ENCODE data around the gene FITM1.

FITM1 gene, protein sequence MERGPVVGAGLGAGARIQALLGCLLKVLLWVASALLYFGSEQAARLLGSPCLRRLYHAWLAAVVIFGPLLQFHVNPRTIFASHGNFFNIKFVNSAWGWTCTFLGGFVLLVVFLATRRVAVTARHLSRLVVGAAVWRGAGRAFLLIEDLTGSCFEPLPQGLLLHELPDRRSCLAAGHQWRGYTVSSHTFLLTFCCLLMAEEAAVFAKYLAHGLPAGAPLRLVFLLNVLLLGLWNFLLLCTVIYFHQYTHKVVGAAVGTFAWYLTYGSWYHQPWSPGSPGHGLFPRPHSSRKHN

DNA sequence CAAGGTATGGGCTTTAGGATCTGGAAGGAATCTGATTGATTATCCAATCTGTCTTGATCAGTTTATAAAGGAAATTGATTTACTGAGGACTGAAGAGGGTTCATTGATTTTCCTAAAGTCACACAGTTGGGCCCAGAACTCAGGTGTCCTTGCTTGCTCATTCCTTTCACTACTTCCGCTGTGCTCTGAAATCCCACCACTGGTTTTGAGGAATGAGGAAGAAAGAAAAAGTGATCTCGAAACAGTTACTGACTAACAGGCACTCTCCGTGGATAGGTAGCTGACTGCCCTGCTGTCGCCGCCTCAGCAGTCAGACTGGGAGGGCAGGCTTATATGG is at the start of gene FITM1:
TSS of gene FITM1 (plus strand) at position 280 of the 337 bp plus-strand sequence. CDS start 905 bp downstream, outside the sequence.
- DNase-seq (ENCODE audit: low spot score), result no peak

DNA sequence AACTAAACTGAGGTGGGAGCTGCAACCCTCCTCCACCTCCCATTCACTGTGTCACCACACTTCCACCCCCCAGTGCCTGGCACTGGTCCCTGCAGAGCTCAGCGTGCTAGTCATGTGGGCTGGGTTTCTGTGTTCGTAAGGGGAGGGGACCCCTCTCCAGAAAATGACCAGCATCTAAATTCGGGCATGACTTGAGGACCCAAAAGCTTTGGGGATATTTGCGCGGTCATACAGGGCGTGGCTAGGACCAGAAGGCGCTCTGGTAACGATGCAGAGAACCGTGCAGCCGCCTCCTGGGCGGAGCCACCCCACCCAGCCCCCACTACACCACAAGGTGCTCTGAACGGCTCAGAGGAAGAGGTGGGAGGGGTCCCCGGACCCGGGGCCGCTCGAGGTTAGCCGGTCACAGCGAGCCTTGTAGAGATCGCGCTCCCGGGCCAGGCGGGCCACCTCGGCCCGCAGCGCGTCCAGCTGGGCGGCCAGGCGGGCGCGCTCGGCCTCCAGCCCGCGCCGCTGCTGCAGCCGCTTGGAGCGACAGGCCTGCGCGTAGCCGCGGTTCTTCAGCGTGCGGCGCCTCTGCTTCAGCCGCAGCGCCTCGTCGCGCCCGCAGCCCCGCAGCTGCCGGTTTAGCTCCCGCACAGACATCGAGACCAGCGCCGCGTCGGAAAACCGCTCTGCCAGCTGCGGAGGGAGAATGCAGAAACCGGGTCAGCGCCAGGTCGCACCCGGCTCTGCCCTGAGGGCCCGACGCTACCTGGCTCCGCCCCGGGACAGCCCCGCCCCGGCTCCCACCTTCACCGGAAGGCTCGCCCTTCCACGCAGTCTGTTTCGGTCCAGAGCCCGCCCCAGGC is 49.3 kb upstream of the FITM1 start:
- DNase-seq (ENCODE audit: low spot score), result peak; percentile 72

DNA sequence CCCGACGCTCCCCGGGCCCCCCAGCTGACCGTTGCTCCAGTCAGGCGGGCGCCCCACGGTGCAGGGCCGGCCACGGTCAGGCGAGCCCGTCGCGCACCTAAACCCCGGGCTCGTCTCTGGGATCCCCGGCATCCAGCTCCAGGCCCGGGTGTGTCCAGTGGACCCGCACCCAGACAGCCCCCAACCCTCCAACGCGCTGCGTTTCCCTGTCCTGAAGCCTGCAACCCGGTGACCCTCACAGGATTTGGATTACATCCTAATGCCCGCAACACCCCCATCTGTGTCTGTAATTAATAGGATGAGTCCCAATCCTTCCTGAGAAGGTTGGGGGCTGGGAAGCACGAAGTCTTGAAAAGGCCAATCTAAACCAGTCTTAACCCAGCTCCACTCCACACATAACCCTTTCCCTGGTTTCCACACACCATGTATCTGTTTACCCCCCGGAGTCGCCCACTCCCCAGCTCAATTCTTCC is 48.7 kb upstream of the FITM1 start:
- DNase-seq (ENCODE audit: low spot score), result no peak

DNA sequence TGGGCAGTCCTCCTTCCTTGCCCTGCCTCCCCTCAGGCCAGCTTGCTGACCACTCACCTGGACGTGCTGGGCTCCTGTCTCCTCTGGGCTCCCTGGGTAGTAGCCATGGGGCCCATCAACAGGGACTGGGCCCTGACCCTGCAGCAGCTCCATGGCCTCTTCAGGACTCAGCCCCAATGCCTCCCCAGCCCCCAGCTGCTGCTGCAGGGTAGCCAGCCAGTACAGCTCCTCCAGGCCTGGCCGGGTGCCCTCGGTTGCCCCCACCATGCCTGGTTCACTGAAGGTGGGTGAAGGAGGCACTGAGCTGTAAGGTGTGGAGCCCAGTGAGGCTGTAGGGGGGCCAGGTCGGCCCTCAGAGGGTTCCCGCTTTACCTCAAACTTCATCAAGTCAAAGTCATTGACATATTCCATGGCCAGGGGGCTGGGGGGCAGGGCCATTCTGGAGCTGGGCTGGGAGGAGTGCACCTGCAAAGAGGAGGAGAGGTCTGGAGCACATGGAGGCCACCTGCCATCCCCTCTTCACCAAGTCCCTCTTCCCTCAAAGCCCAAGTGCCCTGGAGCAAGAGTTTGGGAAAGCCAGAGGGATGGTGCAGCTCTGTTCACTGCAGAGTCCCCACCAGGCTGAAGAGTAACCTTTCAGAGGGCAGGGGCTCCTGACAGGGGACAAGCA is 47.9 kb upstream of the FITM1 start:
- no peak for DNase-seq (ENCODE audit: low spot score)

DNA sequence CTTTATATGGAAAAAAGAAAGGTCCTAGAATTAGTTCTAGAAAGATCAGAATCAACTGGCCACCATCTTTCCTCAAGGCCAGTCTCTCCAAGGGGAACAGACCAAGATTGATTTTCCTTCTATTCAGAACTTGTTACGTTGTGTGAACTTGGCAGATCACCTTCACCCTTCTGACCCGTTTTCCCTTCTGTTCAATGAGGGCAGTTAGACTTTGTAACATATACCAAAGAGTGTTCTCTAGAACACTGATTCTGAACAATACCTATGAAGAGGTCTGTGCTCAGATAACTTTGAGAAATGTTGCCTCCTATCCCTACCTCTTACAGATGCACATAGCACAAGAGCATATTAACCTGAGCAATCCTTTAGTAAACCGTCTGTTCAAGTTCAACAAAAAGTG is 47.0 kb upstream of the FITM1 start:
- no peak for DNase-seq (ENCODE audit: low spot score)

DNA sequence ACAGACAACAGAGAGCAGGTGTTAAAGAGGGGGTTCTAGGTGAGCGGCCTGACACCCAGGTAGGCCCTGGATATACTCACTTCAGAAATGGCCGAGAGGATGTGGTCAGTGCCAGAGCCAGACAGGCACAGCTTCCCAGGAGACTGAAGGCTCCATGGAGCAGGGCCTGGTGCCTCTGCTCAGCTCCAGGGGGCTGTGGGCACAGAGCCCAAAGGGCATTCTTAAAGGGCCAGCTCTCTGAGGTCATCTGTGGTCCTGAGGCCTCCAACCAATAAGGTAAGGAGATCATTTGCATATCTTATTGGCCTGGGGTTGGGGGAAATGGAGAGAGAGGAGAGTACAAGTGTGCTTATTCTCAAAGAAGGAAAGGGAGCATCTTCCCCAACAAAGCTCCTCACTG is 46.0 kb upstream of the FITM1 start:
- DNase-seq (ENCODE audit: low spot score), result no peak

DNA sequence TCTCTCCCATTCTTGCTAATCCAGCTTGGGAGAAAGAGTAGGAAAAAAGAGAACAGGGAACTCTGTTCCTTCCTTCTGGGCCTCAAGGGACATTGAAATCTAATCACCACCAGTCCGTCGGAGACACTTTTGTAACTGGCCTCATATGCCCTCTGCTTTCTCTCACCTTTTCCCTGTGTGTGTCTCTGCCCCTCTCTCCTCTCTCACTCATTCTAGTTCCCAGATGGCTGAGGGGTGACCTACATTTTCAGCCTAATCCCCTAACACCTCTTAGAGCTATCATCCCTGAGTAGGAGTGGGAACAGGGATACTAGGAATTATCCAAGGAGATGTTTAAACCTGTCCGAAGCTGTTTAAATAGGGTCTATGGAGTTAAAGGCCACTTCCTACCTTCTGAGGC is 45.2 kb upstream of the FITM1 start:
- DNase-seq (ENCODE audit: low spot score), result no peak

DNA sequence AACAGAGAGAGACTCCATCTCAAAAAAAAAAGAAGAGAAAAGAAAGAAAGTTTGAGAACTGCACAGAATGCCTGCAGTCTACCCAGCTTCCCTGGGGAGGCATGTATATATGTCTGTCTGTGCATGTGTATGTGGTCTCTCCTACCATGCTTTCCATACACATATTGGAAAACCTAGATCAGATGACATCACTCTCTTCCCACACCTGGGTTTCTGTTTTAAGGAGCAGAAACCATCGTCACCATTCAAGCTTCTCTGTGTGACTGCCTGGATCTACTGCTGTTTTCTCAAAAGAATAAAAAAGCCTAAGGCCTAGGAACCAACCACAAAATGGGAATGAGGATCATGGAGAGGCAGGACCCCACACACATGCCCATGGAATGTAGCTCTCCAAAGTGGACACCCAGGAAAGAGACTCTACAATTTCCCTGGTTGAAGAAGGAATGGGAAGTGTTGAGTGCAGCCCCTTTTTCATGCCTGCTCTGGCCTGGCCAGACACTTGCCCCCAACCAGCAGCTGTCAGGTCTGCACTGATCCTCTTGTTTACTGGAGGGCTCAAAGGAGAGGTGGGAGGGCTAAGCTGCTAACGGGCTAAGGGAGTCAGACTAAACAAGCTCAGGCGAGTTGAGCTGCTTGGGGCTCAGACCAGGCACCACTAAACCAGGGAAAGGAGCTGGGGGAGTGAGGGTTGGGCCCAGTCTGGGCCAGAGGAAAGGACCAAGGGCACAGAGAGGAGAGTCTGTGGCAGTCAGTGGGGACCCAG is 44.1 kb upstream of the FITM1 start:
- no peak for DNase-seq (ENCODE audit: low spot score)

DNA sequence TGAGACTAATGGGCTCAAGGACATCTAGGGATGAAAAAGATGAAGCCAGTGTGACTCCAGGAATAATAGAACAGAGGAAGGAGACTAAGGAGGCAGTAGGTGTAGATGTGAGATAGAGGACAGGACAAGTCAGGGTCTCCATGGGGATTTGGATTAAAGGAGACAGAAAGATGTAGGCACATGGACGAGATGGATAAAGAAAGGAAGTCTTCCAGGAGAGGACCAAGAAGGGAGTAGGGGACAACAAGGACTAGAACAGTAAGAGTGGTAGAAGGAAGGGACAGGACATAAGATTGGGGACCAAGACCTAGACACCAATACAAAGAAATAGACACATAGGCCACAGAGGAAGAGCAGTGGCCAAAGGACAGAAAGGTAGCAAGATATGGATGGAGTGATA is 43.5 kb upstream of the FITM1 start:
- no peak for DNase-seq (ENCODE audit: low spot score)

DNA sequence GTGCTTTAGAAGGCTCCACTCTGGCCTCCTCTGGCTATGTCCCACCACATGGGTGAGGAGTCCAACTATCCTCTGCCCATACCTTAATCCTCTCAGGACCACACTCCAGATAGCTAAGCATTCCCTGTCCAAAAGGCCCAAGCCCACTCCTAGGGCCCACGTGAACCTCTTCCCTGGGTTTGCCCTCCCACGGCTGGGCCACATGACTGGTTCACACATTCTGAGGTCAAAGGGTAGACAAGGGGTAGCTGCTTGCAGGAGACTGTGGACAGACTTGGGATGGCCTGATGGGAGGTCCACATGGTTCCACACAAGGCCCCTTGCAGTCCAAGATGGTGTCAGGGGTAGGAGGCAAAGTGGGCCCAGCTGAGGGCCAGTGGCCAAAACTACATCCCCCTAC is 42.4 kb upstream of the FITM1 start:
- DNase-seq (ENCODE audit: low spot score), result no peak

DNA sequence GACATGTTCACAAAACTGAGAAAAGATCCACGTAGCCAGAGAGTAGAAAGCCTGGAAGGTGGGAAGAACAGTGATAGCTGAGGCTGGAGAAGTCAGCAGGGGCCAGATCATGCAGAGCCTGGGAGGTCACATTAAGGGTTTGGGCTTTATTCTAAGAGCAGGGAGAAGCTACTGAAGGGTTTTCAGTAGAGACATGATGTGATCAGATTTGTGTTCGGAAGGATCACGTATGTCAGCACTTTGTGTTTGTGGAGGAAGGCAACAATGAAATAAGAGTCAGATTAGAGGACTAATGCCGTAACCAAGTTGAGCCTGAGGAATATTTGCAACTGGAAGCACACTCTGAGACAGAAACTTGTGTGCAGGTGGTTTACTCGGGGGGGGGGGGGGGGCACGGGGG is 40.6 kb upstream of the FITM1 start:
- no peak for DNase-seq (ENCODE audit: low spot score)

DNA sequence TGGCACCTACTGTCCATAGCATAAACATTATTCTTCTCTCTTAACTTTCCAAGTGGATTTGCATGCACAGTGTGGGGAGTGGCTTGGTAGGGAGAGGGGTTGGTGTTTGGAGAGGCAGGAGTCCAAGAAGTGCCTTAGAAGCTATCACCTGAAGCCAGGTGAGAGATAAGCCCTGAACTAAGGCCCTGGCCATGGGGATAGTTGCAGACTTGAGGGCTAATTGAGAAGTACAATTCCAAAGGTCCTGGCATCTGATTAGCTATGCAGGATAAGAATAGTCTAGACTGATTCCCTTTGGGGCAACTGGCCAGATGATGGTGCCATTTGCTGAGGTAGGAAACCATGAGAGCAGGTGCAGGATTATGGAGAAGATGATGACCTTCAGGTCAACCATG is 38.4 kb upstream of the FITM1 start:
- DNase-seq (ENCODE audit: low spot score), result no peak

DNA sequence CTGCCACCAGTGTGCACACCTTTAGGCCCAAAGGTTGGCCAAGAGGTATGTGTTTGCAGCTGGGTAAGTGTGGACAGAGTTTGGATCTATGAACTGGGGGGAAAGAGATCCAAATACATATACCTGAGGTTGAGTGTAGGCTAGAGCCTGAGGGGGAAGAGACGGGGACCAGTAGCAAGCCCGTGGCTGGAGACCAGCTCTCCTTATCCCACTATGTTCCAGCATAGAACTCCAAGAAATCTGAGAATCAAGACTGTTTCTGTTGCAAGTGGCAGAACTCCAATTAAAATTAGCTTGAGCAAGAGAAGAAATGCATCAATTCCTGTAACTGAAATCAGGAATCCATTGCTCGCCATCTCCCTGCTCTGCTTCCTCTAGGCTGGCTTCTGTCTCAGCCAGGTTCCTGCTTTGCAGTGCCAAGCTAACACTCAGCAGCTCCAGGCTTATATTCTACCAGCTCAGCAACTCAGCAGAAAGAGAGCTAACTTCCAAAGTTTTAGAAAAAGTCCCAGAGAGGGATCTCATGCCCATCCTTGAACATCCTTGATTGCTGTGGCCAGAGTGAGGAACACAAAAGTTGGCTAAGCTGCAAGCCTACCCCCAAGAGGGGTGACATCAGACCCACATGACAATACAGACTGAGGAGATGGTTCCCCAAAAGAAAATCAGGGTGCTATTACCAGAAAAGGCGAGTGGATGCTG is 37.8 kb upstream of the FITM1 start:
- no peak for DNase-seq (ENCODE audit: low spot score)

DNA sequence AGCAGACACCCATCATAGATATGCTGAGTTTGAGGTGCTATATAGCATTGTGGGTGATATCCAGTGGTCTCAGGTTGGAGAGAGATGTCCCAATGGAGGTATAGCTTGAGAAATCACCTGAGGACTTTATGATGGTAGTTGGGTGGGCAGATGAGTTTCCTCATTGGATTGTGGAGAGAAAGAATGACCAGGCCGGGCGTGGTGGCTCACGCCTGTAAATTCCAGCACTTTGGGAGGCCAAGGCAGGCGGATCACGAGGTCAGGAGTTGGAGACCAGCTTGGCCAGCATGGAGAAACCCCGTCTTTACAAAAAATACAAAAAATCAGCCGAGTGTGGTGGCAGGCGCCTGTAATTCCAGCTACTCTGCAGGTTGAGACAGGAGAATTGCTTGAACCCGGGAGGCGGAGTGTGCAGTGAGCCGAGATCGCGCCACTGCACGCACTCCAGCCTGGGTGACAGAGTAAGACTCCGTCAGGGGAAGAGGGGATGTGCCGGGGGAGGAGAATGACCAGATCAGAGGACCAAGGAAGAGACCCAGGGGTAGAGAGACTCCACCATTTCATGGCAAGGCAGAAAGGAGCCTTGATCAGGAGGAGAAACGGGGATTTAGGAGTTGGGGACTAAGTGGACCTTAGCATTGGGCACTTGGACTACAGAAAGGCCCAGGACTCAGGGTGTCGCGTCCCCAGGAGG is 37.1 kb upstream of the FITM1 start:
- DNase-seq (ENCODE audit: low spot score), result no peak

DNA sequence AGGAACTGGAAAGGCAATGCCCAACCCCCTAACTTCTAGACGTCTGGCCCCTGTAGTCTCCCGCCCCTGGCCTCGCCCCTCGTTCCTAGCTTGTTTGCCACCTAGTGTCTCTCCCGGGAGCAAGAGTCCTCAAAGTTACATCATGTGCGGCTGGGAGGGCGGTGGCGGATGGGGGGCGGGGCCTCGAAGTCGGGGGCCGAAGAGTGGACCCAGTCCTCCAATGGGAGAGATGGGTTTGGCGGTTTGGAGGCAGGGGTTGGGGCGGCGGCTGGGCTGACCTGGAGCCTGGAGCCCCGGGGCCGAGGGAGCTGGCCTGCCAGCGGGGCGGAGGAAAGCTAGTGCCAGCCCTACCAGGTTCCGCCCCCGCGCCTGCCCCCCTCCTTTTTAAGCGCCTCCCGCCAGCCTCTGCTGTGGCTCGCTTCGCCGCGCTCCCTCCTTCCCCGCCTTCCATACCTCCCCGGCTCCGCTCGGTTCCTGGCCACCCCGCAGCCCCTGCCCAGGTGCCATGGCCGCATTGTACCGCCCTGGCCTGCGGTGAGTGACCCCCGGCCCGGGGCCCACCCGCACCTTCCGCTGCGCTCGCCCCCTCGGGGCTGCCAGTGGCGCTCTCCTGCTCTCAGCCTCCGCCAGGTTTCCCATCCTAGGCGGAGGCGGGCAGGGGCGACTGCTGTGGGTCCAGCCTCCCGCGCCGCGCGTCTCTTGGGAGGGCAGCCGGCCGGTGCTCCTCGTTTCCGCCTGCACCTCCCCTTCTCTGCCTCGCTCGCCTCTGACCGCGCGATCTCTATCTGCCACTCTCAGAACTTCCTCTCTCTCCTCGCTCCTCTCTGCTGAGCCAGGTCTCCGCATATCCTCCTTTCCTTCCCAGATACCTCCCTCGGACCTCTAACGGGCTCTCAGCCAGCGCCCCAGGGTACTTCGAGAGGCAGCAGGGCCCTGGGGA is 36.3 kb upstream of the FITM1 start, which contains the start of gene PCK2:
TSS of gene PCK2 (plus strand) at position 411 of the 940 bp plus-strand sequence. CDS start at position 506, 95 bp downstream.
- DNase-seq (ENCODE audit: low spot score), result peak; percentile 54

DNA sequence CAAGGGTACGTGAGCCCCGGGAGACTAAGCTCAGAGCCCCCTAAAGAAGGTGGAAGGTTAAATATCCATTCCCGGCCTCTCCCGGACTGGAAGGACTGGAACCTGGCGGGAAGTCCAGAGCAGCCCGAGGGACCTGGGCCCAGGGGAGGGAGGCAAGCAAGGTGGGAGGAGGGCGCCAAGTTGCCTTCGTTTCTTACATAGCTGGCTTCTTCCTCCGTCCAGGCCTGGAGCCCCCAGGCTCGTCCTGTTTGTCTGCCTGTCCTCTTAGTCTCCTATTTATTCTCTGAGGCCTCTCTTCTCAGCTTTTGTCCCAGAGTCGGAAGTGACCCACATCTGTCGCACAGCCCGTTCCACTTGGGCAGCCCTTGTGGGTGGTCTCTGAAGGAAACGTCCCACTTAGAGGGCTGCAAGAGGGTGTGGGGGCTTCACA is 35.6 kb upstream of the FITM1 start:
- no peak for DNase-seq (ENCODE audit: low spot score)

DNA sequence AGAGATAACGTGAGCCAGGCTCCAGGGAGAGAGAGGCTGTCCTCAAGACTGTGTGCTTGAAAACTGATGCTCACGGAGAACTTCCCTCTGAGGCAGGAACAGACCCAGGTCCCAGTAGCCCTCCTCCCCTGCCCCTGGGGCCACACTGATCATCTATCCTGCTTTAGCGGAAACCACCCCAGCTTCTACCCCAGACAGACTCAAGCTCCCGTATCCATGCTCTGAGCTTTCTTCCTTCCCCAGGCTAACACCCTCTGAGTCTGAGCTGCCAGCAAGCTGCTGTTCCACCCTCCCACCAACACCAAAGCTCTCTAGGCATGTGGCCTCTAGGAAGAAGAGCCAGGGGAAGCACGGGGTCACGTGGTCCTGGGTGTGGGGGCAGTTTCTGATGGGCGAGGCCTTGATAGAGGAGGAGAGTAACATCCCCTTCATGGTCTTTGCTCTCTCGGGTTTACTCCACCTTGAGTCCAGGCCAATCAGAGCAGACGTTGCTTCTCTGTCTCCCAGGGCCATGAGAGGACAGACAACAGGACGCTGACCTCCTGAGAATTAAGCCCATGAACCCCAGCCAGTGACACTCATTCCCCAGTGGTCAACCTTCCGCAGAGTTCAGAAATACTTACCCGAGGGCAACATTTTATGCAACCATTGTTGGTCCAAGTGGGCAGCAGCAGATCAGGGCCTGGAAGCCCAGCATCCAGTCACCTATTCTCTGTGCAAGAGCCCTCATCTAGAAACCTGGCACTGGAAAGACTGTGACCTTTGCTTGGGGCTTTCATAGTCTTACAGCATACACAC is 35.0 kb upstream of the FITM1 start:
- DNase-seq (ENCODE audit: low spot score), result no peak

DNA sequence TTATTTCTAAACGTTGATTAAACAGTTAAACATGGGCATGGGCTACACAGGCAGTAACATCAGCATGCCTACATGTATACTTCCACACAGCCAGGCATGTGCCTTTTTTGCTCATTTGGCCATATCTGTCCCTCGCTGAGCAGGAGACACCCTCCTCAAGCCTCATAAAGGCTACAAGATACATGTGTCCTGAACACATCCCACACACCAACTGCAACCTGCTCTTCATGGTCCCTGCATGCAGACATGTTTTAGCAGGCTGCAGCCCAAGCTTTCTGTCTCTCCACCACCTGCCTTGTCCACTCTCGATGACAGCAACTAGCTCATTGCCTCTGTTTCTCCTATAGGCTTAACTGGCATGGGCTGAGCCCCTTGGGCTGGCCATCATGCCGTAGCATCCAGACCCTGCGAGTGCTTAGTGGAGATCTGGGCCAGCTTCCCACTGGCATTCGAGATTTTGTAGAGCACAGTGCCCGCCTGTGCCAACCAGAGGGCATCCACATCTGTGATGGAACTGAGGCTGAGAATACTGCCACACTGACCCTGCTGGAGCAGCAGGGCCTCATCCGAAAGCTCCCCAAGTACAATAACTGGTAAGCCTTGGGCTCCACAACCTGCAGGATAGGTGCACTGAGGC is 33.8 kb upstream of the FITM1 start:
- DNase-seq (ENCODE audit: low spot score), result no peak
